ENCODE data around the gene MEI1. TPM values are rescaled to one million over a fixed set of nuclear protein-coding genes. Genes with fewer than 3 reads are reported as not detected.
"Not testable (repeated sequence)": the region's sequence is repeated elsewhere in the genome, so short reads cannot be mapped to it uniquely, and the experiment has no call there.

Gene MEI1
- total RNA-seq, 3 donors from 2014 or later: 1.3 to 12.1 (median 4.3) TPM

- Histone ChIP-seq H3K27me3 (no peaks in the 10 kb centered on the region), H3K4me1 (peaks cover 0 to 6% of the 10 kb centered on the region in 2 donors), H3K9me3 (no peaks in the 10 kb centered on the region), H3K4me3 (peak overlapping the region; percentile 51 to 65 (median 58)), H3K36me3 (peaks cover 5% of the 10 kb centered on the region), H3K27ac (peak overlapping the region; percentile 87 to 88)
- intact Hi-C loops (cut with DNase I; ENCODE audit: low total_unique reads): no loop called here
- TF ChIP-seq POLR2AphosphoS5 (IDR thresholded peaks at IDR 0.05): no peak
- TF ChIP-seq, protein P1, sequence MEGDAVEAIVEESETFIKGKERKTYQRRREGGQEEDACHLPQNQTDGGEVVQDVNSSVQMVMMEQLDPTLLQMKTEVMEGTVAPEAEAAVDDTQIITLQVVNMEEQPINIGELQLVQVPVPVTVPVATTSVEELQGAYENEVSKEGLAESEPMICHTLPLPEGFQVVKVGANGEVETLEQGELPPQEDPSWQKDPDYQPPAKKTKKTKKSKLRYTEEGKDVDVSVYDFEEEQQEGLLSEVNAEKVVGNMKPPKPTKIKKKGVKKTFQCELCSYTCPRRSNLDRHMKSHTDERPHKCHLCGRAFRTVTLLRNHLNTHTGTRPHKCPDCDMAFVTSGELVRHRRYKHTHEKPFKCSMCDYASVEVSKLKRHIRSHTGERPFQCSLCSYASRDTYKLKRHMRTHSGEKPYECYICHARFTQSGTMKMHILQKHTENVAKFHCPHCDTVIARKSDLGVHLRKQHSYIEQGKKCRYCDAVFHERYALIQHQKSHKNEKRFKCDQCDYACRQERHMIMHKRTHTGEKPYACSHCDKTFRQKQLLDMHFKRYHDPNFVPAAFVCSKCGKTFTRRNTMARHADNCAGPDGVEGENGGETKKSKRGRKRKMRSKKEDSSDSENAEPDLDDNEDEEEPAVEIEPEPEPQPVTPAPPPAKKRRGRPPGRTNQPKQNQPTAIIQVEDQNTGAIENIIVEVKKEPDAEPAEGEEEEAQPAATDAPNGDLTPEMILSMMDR (IDR thresholded peaks at IDR 0.05): no peak
- TF ChIP-seq POLR2A (IDR thresholded peaks at IDR 0.05): no peak
- DNase-seq (ENCODE audit: low spot score in 2 of 2): peak in 1 of 2 donors; percentile 17
Observed at GRCh38 chr22:41683052-41683451, 16.3 kb upstream of the MEI1 start.

GRCh38 chr22:41683616-41684015 lies 15.7 kb upstream of the MEI1 start:
- Histone ChIP-seq H3K4me3 (no peak overlapping the region), H3K36me3 (peaks cover 5% of the 10 kb centered on the region), H3K27me3 (no peaks in the 10 kb centered on the region), H3K4me1 (peaks cover 0 to 6% of the 10 kb centered on the region in 2 donors), H3K27ac (no peak overlapping the region), H3K9me3 (no peaks in the 10 kb centered on the region)
- no peak for DNase-seq (ENCODE audit: low spot score in 2 of 2)
- intact Hi-C loops (cut with DNase I; ENCODE audit: low total_unique reads): no loop called here
- TF ChIP-seq POLR2A (IDR thresholded peaks at IDR 0.05) (no peak), POLR2AphosphoS5 (IDR thresholded peaks at IDR 0.05) (no peak)
- TF ChIP-seq, protein P1 (IDR thresholded peaks at IDR 0.05): no peak

- no peak for DNase-seq (ENCODE audit: low spot score in 2 of 2)
- H3K36me3 ChIP-seq: peaks cover 5% of the 10 kb centered on the region
- TF ChIP-seq, protein P1 (IDR thresholded peaks at IDR 0.05): no peak
- TF ChIP-seq POLR2A (IDR thresholded peaks at IDR 0.05) (no peak), POLR2AphosphoS5 (IDR thresholded peaks at IDR 0.05) (no peak)
- H3K4me3 ChIP-seq: no peak overlapping the region
- no peak overlapping the region for H3K27ac ChIP-seq
- H3K27me3 ChIP-seq: no peaks in the 10 kb centered on the region
- no peaks in the 10 kb centered on the region for H3K9me3 ChIP-seq
- intact Hi-C loops (cut with DNase I; ENCODE audit: low total_unique reads): no loop called here
- peaks cover 0 to 6% of the 10 kb centered on the region in 2 donors for H3K4me1 ChIP-seq
Observed at GRCh38 chr22:41684194-41684593, 15.1 kb upstream of the MEI1 start.

GRCh38 chr22:41686890-41687289 lies 12.4 kb upstream of the MEI1 start:
- intact Hi-C loops (cut with DNase I; ENCODE audit: low total_unique reads); H3K36me3 ChIP-seq; H3K27ac ChIP-seq; H3K27me3 ChIP-seq; H3K9me3 ChIP-seq; H3K4me1 ChIP-seq; DNase-seq (ENCODE audit: low spot score in 2 of 2); H3K4me3 ChIP-seq: not testable (repeated sequence)

- H3K9me3 ChIP-seq: no peaks in the 10 kb centered on the region
- no peaks in the 10 kb centered on the region for H3K27me3 ChIP-seq
- DNase-seq (ENCODE audit: low spot score in 2 of 2): no peak
- H3K4me3 ChIP-seq: peak overlapping the region; percentile 67 to 95 (median 81)
- peak overlapping the region; percentile 97 to 98 for H3K27ac ChIP-seq
- no peaks in the 10 kb centered on the region for H3K36me3 ChIP-seq
- TF ChIP-seq POLR2A (IDR thresholded peaks at IDR 0.05): no peak
- TF ChIP-seq, protein P1 (IDR thresholded peaks at IDR 0.05): no peak
- no peak for TF ChIP-seq POLR2AphosphoS5 (IDR thresholded peaks at IDR 0.05)
- peaks cover 0 to 6% of the 10 kb centered on the region in 2 donors for H3K4me1 ChIP-seq
- intact Hi-C loops (cut with DNase I; ENCODE audit: low total_unique reads): no loop called here
Observed at GRCh38 chr22:41687901-41688364, 11.4 kb upstream of the MEI1 start.
